GM18951 (cell line): ENCODE measurements around the gene ZNF445.

Experiments
- POLR2A ChIP-seq: IDR thresholded peaks from 4 replicates; pipeline ENCODE4 v1.6.1; 2011; ENCODE audit warnings: mild to moderate bottlenecking; ENCODE audit not compliant: insufficient read length, insufficient read depth; ENCODE audit errors: extremely low read depth
- in situ Hi-C: fragments of 300-500 bp; cut with MboI; formaldehyde crosslinking; loops from one replicate; pipeline ENCODE4 v1.12.0; 2022; ENCODE audit warnings: low sequenced_read_pairs, mixed read lengths, inconsistent platforms; ENCODE audit not compliant: unreplicated experiment

The ZNF445 gene

GRCh38 chr3:44387404-44387803, 90.1 kb downstream of the ZNF445 start:
- TF ChIP-seq POLR2A, result no peak
- in situ Hi-C loops, result no loop called here
